Osteoblast (primary cell): ENCODE measurements around the gene CORO2A. TPM values are rescaled to one million over a fixed set of nuclear protein-coding genes. Genes with fewer than 3 reads are reported as not detected.

Experiments
- DNase-seq: peaks from one replicate; pipeline ENCODE4 v3.0.0; 2011; ENCODE audit warnings: low spot score, mixed read lengths; ENCODE audit not compliant: insufficient read length; ENCODE audit errors: missing footprints
- H2AFZ ChIP-seq: 2 replicates; pipeline ENCODE4 v1.6.0; 2011; ENCODE audit warnings: mild to moderate bottlenecking, low read length
- H3K27ac ChIP-seq: 2 replicates; pipeline ENCODE4 v1.5.1; 2011; ENCODE audit warnings: mild to moderate bottlenecking, low read depth, low read length, moderate library complexity
- H3K27me3 ChIP-seq: 2 replicates; pipeline ENCODE4 v1.6.0; 2012; ENCODE audit warnings: mild to moderate bottlenecking, control low read depth, inconsistent platforms, low read length, moderate library complexity; ENCODE audit not compliant: insufficient read depth
- H3K36me3 ChIP-seq: 2 replicates; pipeline ENCODE4 v1.5.1; 2011; ENCODE audit warnings: mild to moderate bottlenecking, low read length, control low read depth, moderate library complexity; ENCODE audit not compliant: insufficient read depth
- H3K4me1 ChIP-seq: 2 replicates; pipeline ENCODE4 v1.5.1; 2011; ENCODE audit warnings: mild to moderate bottlenecking, low read length, control low read depth, moderate library complexity; ENCODE audit not compliant: insufficient read depth
- H3K4me2 ChIP-seq: 2 replicates; pipeline ENCODE4 v1.6.0; 2011; ENCODE audit warnings: mild to moderate bottlenecking, low read length; ENCODE audit not compliant: insufficient read depth
- H3K4me3 ChIP-seq: fragments of 200-600 bp; sonication (generic); 3 replicates; pipeline ENCODE4 v1.5.1; 2012; ENCODE audit warnings: mild to moderate bottlenecking, low read length, inconsistent platforms; ENCODE audit not compliant: insufficient read depth
- H3K79me2 ChIP-seq: 2 replicates; pipeline ENCODE4 v1.6.0; 2012; ENCODE audit warnings: mild to moderate bottlenecking, low read length, control low read depth, inconsistent platforms; ENCODE audit not compliant: insufficient read depth
- H3K9me3 ChIP-seq: 2 replicates; pipeline ENCODE4 v1.5.1; 2011; ENCODE audit warnings: low read depth, low read length, control low read depth
- H4K20me1 ChIP-seq: 2 replicates; pipeline ENCODE4 v1.6.0; 2012; ENCODE audit warnings: mild to moderate bottlenecking, low read length, control low read depth; ENCODE audit not compliant: insufficient read depth
- total RNA-seq: library from RNA; depleted of rRNA; stranded (reverse); fragments of >200 nt; gene quantifications from 2 replicates; pipeline ENCODE4 v1.2.3, GENCODE V29; 2012
- TF ChIP-seq, protein P1 (sequence below): IDR thresholded peaks from 2 replicates; pipeline ENCODE4 v1.5.1; 2011; ENCODE audit warnings: mild to moderate bottlenecking, low read depth, low read length, moderate library complexity; ENCODE audit errors: extremely low read depth

Gene CORO2A
- total RNA-seq, 1 donor: 0.72 TPM

DNA sequence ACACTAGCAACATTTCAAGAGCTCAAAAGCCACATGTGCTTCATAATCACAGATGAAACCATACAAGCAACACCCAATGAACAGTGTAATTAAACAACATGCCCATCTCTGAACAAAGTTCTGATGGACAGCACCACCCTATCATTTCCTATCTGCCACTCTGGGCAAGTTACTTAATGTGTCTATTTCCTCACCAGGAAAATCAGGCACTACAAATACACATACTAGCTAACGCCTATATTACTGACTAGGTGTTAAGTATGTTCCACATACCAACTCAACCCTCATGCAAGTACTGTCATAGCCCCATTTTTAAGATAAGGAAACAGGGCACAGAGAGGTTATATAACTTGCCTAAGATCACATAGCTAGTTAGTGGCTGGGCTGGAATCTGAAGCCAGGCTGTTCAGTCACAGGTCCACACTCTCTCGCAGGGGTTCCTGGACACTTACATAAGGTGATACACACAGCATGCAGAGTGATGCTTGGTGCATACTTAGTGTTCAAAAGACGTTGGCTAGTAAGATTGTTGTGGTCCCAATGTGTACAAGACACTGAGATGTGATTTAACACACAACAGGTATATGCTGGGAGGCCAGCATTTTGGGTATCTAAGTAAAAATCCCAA, 24.2 kb downstream of the CORO2A start:
- peak; percentile 8 for DNase-seq
- H2AFZ ChIP-seq: no peak overlapping the region
- no peak overlapping the region for H3K4me3 ChIP-seq
- no peaks in the 10 kb centered on the region for H3K79me2 ChIP-seq
- no peaks in the 10 kb centered on the region for H3K36me3 ChIP-seq
- TF ChIP-seq, protein P1, sequence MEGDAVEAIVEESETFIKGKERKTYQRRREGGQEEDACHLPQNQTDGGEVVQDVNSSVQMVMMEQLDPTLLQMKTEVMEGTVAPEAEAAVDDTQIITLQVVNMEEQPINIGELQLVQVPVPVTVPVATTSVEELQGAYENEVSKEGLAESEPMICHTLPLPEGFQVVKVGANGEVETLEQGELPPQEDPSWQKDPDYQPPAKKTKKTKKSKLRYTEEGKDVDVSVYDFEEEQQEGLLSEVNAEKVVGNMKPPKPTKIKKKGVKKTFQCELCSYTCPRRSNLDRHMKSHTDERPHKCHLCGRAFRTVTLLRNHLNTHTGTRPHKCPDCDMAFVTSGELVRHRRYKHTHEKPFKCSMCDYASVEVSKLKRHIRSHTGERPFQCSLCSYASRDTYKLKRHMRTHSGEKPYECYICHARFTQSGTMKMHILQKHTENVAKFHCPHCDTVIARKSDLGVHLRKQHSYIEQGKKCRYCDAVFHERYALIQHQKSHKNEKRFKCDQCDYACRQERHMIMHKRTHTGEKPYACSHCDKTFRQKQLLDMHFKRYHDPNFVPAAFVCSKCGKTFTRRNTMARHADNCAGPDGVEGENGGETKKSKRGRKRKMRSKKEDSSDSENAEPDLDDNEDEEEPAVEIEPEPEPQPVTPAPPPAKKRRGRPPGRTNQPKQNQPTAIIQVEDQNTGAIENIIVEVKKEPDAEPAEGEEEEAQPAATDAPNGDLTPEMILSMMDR: no peak
- H3K27me3 ChIP-seq: peaks cover 9% of the 10 kb centered on the region
- H3K27ac ChIP-seq: no peak overlapping the region
- H4K20me1 ChIP-seq: no peaks in the 10 kb centered on the region
- H3K9me3 ChIP-seq: no peaks in the 10 kb centered on the region
- H3K4me2 ChIP-seq: no peak overlapping the region
- H3K4me1 ChIP-seq: no peaks in the 10 kb centered on the region

DNA sequence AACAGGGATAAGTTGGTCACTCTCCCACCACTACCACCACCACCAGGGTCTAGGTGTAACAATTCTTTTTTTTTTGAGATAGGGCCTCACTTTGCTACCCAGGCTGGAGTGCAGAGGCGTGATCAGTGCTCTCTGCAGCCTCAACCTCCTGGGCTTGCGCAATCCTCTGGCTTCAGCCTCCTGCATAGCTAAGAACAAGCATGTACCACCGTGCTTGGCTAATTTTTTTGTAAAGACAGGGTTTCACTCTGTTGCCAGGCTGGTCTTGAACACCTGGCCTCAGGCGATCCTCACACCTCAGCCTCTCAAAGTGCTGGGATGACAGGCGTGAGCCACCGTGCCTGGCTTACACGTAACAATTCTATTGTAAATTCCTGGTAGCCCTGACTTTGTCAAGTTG, 27.5 kb downstream of the CORO2A start:
- H3K79me2 ChIP-seq: no peaks in the 10 kb centered on the region
- TF ChIP-seq, protein P1: no peak
- no peaks in the 10 kb centered on the region for H3K36me3 ChIP-seq
- no peak for DNase-seq
- no peaks in the 10 kb centered on the region for H3K9me3 ChIP-seq
- no peak overlapping the region for H3K4me2 ChIP-seq
- H3K27me3 ChIP-seq: peaks cover 6% of the 10 kb centered on the region
- no peaks in the 10 kb centered on the region for H3K4me1 ChIP-seq
- no peak overlapping the region for H3K27ac ChIP-seq
- H2AFZ ChIP-seq: no peak overlapping the region
- H3K4me3 ChIP-seq: no peak overlapping the region
- H4K20me1 ChIP-seq: no peaks in the 10 kb centered on the region

DNA sequence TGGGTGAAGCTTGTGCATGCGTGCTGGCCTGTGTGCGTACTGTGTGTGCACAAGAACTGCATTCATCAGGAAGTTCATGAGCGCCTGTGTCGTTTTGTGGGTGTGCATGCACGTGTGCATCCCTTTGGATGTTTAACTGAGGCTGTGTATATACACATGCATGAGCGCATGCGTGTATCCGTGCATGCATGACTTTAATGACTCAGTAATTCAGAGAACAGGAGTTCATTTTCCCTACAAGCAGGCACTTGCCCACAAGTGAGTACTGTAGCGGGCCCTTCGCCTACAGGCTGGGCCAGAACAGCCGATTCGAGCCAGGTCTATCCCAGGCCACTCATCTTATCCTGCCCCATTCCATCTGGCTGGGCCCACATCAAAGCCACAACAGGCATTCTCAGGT, 29.8 kb downstream of the CORO2A start:
- TF ChIP-seq, protein P1: no peak
- H3K4me3 ChIP-seq: no peak overlapping the region
- H3K79me2 ChIP-seq: no peaks in the 10 kb centered on the region
- H3K27ac ChIP-seq: no peak overlapping the region
- no peak overlapping the region for H3K4me2 ChIP-seq
- H3K4me1 ChIP-seq: no peaks in the 10 kb centered on the region
- no peak for DNase-seq
- H4K20me1 ChIP-seq: no peaks in the 10 kb centered on the region
- H3K9me3 ChIP-seq: no peaks in the 10 kb centered on the region
- H2AFZ ChIP-seq: no peak overlapping the region
- no peaks in the 10 kb centered on the region for H3K36me3 ChIP-seq
- peaks cover 3% of the 10 kb centered on the region for H3K27me3 ChIP-seq

DNA sequence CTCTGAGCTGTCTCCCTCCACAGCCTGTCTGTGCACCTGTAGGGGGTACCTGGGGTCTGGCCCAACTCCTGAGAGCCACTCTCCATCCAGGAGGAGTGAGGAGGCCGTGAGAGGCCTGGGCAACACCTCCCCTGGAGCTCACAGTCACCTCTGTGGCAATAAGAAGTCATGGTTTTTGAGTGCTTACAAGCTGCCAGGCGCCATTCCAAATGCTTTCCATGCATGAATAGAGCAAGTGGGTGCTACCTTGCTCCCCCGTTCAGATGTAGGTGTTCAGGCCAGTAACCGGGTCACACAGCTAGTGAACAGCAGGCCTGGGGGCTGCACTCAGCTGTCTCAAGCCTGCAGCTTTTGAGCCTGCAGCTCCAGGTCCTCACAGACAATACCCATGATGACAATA, 30.6 kb downstream of the CORO2A start:
- Histone ChIP-seq H3K27me3 (peaks cover 5% of the 10 kb centered on the region), H3K4me1 (no peaks in the 10 kb centered on the region), H4K20me1 (no peaks in the 10 kb centered on the region), H3K4me3 (no peak overlapping the region), H3K9me3 (no peaks in the 10 kb centered on the region), H3K36me3 (no peaks in the 10 kb centered on the region), H2AFZ (no peak overlapping the region), H3K4me2 (no peak overlapping the region), H3K79me2 (no peaks in the 10 kb centered on the region), H3K27ac (no peak overlapping the region)
- peak; percentile 5 for DNase-seq
- TF ChIP-seq, protein P1: no peak
